NCI-H446 (cell line): ENCODE data around the gene IFNLR1.
"Not testable (repeated sequence)": the region's sequence is repeated elsewhere in the genome, so short reads cannot be mapped to it uniquely, and the experiment has no call there.

Experiments used
- DNase-seq, 2 experiments: peaks; one replicate each; lab custom pipeline; 2025; lab: John Stamatoyannopoulos, UW

Gene IFNLR1

DNA sequence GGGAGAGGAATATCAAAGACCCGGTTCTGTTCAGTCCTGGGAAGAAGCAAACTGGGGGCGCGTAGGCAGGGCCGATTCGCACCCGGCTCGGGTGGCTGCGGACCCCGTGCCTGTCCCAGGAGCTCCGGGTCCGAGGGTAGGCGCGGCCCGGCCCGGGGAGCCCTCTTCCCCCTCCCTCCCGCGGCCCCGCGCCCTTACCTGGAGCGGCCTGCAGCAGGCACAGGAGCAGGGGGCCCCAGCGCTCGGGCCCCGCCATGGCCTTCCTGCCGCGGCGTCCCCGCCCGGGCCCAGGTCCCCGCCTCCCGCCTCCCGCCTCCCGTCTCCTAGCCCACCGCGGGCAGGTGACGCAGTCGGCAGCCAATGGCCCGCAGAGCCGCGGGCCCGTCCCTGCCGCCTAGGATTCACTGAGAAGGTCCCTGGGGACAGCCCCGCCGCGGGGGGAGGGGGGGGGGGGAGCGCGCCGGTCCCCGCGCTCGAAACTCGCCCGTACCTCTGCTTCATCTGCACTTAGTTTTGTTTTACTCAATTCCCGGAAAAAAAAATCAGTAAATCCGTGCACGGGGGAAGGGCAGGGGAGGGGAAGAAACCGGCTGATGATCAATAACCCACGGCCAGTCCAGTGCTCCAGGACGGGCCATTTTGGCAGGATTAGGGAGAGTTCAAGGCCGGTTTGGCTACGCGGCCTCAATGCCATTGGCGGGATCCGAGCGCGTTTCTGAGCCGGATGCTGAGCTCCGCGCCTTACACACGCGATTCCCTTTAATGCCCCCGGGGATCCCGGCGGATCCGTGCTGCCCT is at the start of gene IFNLR1:
TSS of gene IFNLR1 (minus strand) at position 297 of the 798 bp plus-strand sequence. CDS start at position 256, 41 bp downstream.
- no peak for DNase-seq

DNA sequence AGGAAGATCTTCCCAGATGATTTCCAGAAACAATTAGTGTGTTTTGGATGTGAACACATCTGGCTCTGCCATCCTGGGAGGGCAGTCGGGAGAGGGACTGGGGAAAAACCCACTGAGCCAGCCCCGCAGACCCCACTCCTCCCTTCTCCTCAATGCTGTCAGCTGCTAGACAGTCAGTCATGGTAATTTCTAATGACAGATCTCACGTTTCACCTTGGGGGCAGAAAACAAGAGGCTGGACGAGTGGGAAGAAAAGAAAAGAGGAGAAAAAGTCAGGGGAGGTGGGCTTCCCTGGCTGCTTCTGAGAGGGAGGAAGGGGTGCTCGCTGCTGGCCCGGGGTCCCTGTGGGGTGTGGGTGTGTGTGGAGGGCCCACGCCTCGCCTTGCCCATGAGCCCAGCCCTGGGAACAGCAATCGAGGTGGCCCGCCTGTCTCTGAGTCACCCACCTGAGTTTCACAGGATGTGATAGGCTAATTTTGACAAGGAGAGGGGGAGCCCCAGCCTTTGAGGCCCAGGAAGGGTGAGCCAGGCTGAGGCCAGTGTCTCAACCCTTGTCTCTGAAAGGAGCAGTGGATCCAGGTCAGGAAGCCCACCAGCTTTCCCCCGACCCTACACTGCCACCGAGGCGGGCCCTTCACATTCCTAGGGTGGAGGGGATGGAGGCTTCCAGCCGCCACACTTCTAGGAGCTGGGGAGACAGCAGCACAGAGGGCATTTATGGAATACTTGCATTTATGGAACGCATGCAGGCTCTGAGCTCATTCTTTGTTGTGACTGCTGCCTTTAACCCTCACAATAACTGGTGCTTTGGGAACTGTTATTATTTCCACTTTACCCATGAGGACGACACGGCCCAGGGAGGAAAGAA is 49.1 kb upstream of the IFNLR1 start:
- DNase-seq, result no peak

DNA sequence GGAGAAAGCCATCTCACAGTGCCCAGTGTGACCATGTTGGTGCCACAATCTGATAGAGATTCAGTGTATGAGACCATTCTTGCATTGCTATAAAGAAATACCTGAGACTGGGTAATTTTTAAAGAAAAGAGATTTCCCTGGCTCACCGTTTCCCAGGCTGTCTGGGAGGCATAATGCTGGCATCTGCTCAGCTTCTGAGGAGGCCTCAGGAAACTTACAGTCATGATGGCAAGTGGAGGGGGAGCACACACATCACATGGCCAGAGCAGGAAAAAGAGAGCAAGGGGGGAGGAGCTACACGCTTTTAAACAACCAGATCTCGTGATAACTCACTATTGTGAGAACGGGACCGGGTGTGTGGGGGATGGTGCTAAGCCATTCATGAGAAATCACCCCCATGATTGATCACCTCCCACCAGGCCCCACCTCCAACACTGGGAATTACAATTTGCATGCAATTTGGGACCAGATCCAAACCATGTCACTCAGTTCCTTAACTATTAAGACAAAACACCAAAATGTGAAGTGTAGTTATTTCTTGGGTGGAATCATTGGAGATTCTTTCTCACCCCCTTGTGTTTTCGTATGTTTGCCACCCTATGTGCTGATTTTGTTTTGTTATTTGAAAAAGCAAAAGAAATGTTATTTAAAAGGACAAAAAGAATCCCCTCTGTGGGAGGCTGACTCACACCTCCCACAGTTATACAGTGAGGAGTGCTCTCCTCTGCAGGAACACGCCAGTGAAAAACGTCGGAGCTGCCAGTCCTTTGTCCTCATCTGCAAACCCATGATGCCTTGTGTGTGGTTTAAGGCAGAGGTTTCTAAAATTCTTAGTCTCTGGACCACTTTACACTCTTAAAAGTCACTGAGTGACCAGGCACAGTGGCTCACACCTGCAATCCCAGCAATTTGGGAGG is 46.9 kb upstream of the IFNLR1 start:
- no peak for DNase-seq

DNA sequence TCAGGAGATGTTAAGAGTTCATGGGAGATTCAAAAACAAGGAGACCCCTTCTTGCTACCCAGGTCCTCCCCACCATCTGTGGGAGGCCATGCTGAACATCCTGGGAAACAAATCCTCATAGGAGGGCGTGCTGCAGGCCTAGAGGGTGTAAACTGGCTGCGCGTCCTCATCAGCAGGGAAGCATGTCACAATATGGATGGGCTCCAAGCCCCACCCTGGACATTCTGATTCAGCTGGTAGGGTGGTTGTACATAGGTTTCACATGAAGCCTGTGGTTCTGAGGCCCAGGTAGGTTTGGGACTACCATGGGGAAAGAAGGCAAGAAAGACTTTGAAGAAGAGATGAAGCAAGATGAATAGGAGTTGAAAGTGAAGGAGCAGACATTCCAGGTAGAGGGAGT is 44.6 kb upstream of the IFNLR1 start:
- DNase-seq, result no peak

DNA sequence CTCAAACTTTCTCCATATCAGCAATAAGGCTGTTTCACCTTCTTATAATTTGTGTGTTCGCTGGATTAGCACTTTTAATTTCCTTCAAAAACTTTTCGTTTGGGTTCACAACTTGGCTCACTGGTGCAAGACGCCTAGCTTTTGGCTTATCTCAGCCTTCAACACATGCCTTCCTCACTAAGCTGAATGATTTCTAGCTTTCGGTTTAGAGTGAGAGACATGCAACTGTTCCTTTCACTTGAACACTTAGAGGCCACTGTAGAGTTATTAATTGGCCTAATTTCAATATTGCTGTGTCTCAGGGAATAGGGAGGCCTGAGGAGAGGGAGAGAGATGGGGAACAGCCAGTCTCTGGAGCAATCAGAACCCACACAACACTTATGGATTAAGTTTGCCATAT is 41.2 kb upstream of the IFNLR1 start:
- DNase-seq, result no peak

DNA sequence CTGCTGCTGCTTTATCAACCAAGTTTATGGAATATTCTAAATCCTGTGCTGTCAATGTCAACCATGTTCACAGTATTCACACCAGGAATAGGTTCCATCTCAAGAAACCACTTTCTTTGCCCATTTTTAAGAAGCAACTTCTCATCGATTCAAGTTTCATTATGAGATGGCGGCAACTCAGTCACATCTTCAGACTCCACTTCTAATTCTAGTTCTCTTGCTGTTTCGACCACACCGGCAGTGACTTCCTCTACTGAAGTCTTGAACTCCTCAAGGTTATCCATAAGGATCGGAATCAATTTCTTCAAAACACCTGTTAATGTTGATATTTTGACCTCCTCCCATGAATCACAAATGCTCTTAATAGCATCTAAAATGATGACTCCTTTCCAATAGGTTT is 39.7 kb upstream of the IFNLR1 start:
- no peak for DNase-seq

DNA sequence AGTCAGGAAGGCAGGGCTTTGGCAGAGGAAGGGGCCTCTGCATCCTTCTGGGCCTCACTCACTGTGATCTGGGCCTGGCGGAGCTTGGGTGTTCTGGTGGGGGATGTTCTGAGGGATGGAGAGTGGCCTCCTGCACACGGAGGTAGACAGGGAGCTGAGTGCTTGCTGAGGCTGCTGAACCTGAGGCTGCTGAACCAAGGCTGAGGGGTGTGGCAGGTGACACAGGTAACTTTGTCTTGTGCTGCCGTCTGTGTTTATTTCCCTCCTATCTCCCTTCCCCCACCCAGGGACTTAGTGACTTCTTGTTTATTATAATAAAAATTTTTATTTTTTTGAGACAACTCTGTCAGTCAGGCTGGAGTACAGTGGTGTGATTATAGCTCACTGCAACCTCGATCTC is 37.7 kb upstream of the IFNLR1 start:
- DNase-seq, result no peak

DNA sequence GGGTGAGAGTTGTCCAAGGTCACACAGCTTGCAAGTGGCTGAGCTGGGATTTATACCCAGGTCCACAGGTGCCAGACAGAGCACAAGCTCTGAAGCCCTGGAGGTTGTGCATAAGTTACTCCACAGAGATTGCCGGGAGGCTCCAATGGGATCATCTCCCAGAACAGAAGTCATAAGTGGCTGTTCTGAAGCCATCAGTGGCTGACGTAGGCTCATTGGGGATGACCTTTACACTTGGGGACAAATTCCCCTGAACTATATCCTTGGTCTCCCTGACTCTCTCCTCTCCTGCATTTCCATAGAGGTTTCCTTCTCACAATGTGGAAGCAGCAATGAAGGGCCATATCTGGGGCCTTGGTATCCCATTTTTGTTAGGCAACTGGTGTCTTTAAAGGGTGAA is 37.0 kb upstream of the IFNLR1 start:
- DNase-seq, result no peak

DNA sequence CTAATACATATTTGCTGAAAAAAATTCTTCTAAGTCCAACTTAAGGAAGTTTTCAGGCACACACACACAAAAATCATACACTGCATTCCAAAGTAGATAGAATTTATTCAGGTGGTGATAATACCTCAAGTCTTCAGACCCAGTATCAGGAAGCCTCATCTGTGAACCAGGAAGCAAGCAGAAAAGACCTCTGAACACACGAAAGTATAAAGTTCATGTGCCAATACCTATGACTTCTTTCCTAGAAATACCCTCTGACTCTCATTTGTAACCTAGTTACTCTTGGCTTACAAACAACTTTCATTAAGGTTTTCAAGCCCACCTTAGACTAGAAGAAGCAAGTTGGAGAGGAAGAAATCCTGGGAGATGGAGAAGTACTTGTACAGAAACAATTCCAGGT is 35.7 kb upstream of the IFNLR1 start:
- DNase-seq, result no peak

DNA sequence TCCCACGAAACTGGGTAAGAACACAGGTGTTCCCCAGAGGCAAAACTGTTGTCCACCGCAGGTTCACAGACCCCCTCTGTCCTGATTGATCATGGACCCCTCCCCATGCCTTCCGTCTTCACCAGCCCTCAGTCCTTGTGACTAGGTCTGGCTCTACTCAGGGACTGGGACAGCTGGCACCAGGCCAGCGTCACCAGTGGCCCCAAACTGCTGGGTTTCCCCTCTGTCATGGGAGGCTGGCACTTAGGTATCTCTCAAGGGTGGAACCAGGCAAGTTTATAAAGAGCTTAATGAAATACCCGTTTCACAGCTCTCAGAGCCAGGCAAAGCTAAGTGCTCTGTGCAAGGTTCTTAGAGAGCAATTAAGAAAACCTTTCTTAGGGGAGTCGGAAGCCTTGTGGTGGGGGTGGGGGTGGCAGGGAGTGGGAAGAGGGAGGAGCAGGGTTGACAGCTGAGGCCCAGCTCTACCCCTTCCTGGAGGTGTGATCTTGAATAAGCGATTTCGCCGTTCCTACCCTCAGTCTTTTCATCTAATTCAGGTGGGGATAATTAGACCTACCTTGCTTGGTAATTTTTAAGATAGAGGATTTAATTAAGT is 35.0 kb upstream of the IFNLR1 start:
- DNase-seq, result no peak

DNA sequence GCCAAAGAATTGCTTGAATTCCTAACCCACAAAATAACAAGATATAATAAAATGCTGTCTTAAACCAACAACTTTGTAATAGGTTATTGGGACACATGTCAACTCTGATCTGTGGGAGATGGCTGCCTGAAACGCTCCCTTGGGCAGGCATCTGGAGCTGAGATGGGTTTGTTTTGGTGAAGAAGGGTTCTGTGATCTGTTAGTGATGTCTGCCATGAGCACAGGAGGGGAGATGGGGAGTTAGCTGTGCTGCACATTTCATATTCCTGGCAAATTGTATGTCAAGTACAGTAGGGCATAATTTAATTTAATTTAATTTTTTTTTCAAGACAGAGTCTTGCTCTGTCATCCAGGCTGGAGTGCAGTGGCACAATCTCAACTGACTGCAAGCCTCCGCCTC is 34.2 kb upstream of the IFNLR1 start:
- no peak for DNase-seq

DNA sequence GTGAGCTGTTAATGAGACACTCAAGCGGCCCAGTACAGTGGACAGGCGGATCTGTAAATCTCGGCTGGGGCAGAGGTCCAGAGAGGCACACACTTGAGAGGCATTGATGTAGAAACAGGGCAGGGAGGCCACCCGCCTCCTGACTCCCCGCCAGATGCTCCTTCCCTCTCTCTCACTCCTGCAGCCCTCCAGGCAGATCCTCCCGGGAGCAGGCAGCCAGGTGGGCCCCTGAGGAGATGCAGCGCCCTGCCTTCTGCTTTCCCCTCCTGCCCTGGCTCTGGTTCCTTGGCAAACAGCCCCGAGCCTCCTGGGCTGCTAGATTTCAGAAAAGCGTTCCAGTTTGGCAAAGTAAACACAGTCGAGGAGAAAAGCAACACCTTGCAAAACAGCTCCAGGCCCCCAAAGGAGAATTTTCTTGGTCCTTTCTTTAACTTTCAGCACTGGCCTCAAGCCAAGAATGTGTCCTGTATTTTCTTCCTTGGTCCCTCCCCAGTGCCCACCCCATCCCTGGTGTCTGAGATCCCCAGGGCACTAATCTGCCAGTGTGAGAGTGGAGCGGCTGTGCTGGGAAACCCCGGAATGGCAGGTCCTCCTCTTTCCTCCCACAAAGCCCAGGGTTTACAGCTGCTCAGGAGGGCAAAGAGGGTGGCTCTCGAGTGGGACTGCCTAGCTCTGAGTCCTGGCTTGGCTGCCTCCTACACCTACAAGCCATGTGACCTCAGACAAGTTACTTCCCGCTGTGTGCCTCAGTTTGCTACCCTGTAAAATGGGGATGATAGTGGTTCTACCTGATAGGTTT is 29.4 kb upstream of the IFNLR1 start:
- DNase-seq, result peak in 1 of 2 experiments; percentile 41

DNA sequence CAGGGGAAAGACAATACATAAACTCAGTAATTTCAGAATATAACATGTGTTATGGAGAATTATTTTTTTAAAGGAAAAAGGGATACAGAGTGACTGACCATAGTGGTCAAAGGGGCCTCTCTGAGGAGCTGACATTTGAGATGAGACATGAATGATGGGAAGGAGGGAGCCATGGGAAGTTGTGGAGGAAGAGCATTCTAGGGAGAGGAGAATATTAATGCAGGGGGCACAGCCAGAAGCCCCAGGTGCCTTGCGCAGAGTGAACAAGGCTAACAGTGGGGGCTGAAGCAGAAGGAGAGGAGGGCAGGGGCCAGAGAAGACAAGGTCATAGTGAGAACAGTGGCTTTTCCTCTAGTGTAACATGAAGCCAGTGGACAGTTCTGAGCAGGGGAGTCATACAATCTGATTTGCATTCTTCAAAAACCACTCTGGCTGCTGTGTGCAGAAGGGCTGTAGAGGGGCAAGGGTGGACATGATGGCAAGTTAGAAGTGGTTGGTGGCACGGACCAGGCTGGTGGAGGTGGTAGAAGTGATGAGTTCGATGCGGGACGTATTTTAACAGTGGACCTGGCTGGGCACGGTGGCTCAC is 28.2 kb upstream of the IFNLR1 start:
- no peak for DNase-seq

DNA sequence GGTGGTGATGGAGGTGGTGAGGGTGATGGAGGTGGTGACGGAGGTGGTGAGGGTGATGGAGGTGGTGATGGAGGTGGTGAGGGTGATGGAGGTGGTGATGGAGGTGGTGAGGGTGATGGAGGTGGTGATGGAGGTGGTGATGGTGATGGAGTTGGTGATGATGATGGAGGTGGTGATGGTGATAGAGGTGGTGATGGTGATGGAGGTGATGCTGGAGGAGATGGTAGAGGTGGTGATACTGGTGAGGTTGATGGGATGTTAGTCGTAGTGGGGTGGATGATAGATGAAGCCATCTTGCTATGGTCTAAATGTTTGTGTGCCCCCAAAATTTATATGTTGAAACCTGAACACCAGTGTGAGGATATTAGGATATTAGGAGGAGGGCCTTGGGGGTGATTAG is 25.3 kb upstream of the IFNLR1 start:
- DNase-seq, result no peak

DNA sequence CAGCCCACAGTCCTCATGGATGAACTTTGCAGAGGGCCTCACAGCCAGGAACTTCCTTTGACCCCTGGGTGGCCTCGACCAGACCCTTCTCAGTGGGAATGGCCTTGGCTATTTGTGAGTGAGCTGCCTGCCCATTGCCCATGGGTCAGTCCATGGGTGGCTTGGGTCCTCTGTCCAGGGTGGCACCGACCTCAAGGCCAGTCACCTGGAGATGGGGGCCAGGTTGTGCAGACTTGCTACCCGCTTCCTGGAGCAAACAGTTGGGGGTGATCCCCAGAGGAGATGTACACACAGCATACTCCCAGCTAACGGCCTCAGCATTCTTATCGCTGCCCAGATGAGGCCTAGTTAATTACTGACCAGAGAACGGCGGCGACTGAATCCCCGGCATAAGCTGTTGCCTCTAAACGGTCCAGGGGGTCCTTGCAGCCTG is 23.1 kb upstream of the IFNLR1 start:
- DNase-seq, result no peak

DNA sequence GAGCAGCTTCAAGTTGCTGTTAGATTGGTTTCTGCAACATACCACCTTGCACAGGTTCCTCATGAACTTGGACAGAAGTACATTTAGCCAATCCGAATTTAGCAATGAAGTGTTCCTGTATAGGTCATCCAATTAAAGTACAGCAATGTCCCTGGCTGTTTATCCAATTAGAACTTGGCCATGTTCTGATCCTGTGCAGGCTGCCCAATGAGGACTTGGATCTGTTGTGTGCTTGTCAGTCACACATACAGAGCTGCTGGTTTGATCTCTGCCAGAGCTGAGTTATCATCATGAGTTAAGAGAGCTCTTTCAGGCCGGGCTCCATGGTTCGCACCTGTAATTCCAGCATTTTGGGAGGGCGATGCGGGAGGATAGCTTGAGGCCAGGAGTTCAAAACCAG is 22.0 kb upstream of the IFNLR1 start:
- no peak for DNase-seq

DNA sequence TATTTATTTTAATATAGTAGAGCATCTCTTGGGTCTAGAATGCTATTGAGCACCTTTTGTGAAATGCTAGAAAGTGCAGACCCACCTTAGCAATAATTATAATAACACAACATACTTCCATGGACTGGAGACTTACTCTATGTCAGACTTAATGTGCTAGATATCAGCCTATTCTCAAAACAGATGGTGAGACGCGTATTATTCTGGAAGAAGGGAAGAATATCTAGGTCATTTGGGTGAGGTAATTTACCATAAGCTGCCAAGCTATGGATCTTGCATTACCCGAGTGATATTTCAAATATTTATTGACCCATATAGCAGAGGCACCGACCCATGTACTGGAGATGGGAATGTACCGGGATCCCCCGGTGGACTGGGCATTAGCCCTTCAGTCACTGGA is 20.6 kb upstream of the IFNLR1 start:
- no peak for DNase-seq

DNA sequence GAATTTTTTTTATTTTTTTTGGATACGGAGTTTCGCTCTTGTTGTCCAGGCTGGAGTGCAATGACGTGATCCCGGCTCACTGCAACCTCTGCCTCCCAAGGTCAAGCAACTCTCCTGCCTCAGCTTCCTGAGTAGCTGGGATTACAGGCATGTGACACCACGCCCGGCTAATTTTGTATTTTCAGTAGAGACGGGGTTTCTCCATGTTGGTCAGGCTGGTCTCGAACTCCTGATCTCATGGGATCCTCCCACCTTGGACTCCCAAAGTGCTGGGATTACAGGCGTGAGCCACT is 20.3 kb upstream of the IFNLR1 start:
- DNase-seq, result not testable (repeated sequence)

DNA sequence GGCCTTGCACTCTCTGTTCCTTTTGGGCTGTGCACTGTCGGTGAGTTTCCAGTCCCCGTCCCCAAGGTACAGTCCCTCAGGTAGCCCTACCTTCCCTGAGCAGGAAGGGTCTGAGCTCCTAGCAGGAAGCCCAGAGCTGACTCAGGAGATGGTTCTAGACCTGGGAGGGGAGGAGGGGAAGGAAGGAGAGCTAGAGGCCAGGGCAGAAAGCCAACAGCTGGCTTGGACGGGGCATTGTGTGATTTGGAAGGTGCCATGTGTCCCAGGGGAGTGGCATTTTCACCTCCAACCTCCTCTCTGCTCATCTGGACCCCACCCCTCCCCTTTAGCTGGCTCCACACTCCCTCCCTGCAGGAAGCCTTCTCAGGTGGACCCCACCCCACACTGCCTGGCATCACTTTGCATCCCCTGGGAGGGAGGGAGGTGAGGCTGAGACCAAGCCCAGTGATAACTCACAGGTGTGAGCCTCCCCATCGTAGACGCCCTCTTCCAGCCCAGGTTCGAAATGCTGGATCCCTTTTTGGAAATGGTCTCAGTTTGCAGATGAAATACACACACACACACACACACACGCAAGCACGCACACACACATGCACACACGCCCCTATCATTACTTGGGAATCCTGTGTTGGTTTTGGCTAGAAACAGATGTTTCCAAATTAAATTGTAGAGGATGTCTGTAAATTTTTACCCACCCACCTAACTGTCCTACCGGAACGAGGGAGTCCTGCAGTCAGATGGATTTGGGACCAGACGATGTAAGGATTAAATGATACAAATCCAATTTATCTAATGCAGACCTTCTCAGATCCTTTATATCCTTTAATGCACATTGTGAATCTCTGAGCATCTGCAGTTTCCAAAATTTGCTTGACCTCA is 19.7 kb upstream of the IFNLR1 start:
- no peak for DNase-seq

DNA sequence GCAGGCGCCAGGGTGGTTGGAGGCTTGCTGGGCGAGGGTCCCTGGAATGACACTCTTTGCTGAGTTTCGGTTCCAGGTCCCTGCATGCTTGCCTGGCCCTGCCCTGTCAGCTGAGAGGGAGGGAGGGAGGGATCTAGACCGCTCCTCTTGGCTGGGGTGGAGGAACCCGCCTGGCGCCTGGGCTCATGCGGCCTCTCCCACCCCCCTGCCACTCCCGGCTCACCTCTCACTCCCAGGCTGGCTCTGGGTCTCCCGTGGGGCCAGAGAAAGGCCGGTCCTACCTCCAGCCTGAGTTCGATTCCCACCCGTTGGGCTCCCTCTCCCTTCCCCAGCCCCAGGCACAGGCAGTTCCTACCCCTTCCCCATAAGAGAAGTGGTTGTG is 19.0 kb upstream of the IFNLR1 start:
- DNase-seq, result no peak
